ENCODE data around the gene PGPEP1. TPM values are rescaled to one million over a fixed set of nuclear protein-coding genes. Genes with fewer than 3 reads are reported as not detected.

Gene PGPEP1
- total RNA-seq, 1 donor from 2014 or later = 36.1 TPM

DNA sequence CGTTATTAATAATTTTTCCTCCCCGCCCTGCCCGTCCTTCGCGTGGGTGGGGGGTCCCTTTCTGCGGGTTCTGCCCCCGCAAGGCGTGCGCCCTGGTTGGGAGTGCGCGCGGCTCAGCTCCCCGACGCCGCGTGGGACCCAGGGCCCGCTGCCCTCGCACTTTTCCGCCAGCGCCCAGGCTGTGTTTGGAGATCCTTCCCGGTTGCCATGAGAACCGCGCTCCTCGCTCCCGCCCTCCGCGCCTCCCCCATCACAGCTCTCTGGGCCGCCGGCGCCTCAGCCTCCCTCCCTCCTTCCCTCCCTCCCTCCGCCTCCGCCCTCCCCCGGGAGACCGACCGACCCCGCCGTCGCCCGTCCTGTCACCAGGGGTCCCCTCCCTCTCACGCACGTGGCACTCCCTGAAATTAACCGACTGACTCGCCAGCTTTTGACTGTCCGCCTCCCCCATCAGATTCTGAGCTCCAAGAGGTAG lies 76.4 kb downstream of the PGPEP1 start:
- Mint-ChIP-seq H3K36me3 (ENCODE audit: unreplicated experiment) (no peaks in the 10 kb centered on the region), H3K4me3 (ENCODE audit: unreplicated experiment) (peak overlapping the region; percentile 73), H3K4me1 (ENCODE audit: unreplicated experiment) (peaks cover 65% of the 10 kb centered on the region), H3K9me3 (ENCODE audit: unreplicated experiment) (no peaks in the 10 kb centered on the region), H3K27me3 (ENCODE audit: unreplicated experiment) (no peaks in the 10 kb centered on the region), H3K27ac (ENCODE audit: unreplicated experiment) (peak overlapping the region; percentile 100)
- TF ChIP-seq, protein P1, sequence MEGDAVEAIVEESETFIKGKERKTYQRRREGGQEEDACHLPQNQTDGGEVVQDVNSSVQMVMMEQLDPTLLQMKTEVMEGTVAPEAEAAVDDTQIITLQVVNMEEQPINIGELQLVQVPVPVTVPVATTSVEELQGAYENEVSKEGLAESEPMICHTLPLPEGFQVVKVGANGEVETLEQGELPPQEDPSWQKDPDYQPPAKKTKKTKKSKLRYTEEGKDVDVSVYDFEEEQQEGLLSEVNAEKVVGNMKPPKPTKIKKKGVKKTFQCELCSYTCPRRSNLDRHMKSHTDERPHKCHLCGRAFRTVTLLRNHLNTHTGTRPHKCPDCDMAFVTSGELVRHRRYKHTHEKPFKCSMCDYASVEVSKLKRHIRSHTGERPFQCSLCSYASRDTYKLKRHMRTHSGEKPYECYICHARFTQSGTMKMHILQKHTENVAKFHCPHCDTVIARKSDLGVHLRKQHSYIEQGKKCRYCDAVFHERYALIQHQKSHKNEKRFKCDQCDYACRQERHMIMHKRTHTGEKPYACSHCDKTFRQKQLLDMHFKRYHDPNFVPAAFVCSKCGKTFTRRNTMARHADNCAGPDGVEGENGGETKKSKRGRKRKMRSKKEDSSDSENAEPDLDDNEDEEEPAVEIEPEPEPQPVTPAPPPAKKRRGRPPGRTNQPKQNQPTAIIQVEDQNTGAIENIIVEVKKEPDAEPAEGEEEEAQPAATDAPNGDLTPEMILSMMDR (IDR thresholded peaks at IDR 0.05) = no peak
- peak; percentile 97 for DNase-seq (ENCODE audit: extremely low spot score, unreplicated experiment)

DNA sequence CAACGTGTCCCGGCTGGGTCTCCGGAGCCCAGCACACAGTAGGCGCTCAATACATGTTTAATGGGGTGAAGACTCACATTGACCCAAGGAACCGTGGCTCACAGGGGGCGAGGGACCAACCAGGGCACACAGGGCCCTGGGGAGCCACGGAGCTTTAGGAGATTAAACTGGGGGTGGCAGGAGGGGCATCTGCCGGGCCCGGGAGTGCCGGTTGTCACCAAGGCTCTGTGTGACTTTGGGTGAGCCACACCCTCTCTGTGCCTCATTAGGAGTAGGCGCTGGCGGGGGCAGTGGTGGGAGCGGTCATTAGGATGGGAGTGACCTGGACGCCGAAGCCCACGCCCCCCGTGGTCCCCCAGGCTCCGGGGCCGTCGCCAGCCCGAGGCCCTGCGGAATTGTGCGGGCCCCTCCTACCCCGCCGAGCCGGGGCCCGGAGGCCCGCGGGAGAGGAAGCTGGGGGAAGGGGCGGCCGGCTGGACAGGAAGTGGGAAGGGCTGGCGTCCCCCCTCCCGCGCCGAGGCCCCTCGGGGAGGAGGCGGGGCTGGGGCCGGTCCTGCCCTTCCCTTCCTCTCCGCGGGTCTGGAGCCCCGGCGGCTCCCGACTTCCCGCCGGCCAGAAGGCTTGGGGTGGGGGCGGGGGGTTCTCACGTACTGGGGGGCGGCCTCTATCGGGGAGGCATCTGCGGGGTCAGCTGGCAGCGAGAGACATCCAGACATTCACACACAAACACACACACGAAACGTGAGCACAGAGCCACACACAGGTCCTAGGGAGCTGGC lies 77.0 kb downstream of the PGPEP1 start:
- Mint-ChIP-seq H3K4me3 (ENCODE audit: unreplicated experiment) (peak overlapping the region; percentile 73), H3K27me3 (ENCODE audit: unreplicated experiment) (no peaks in the 10 kb centered on the region), H3K4me1 (ENCODE audit: unreplicated experiment) (peaks cover 69% of the 10 kb centered on the region), H3K36me3 (ENCODE audit: unreplicated experiment) (no peaks in the 10 kb centered on the region), H3K9me3 (ENCODE audit: unreplicated experiment) (no peaks in the 10 kb centered on the region), H3K27ac (ENCODE audit: unreplicated experiment) (peak overlapping the region; percentile 100)
- TF ChIP-seq, protein P1 (IDR thresholded peaks at IDR 0.05) = no peak
- peak; percentile 95 for DNase-seq (ENCODE audit: extremely low spot score, unreplicated experiment)

DNA sequence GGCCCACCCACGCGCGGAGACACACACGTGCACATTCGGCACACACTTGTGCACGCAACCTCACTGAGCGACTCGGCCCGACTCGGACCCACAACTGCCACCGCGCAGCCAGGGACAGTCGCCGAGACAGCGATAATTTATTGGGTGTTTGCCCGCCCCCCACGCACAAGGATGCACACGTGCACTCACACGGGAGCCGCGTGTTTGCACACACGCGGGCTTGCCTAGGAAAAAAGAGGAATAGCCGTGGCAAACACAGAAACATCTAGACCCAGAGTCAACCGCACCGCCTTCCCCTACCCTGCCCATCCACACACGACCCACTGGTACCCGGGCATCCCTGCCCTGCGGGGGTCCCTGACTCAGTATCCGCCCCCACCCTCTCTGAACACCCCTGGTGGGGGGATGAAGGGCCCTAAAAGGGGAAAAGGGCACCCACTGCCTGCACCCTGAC lies 77.7 kb downstream of the PGPEP1 start:
- Mint-ChIP-seq H3K4me1 (ENCODE audit: unreplicated experiment) (peaks cover 70% of the 10 kb centered on the region), H3K27me3 (ENCODE audit: unreplicated experiment) (no peaks in the 10 kb centered on the region)
- no peak for DNase-seq (ENCODE audit: extremely low spot score, unreplicated experiment)

DNA sequence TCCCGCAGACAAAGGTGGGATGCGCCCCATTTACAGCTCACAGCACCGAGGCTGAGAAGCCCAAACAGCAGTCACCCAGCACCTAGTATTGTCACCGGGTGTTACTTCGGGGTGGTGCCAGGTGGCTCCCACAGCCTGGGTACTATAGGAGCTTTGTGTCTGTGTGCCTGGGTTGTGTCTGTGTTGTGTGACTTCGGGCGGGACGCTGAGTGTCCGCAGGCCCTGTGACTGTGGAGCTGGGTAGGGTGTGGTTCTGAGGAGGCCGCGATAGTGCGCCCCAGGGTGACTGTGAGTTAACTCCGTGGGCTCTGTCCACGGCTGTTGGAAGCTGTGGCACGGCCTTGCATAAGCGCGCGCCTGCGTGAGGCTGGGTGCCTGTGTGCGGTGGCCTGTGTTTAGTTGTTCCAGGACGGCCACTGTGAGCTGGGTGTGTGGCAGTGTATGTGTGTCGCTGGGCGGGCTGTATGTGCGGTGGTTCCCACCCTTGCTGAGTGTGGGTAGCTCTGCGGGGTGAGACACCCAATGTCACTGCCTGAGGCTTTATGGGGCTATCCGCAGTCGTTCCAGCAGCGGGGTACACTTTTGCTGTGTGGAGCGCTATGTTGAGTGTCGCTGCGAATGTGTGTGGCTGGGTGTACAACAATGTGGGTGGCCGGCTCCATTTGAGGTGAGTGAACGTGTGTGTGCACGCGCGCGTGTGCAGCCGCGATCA lies 78.2 kb downstream of the PGPEP1 start:
- Mint-ChIP-seq H3K9me3 (ENCODE audit: unreplicated experiment) (no peaks in the 10 kb centered on the region), H3K27me3 (ENCODE audit: unreplicated experiment) (no peaks in the 10 kb centered on the region), H3K4me1 (ENCODE audit: unreplicated experiment) (peaks cover 71% of the 10 kb centered on the region), H3K4me3 (ENCODE audit: unreplicated experiment) (peak overlapping the region; percentile 69), H3K36me3 (ENCODE audit: unreplicated experiment) (peaks cover 3% of the 10 kb centered on the region), H3K27ac (ENCODE audit: unreplicated experiment) (peak overlapping the region; percentile 91)
- TF ChIP-seq, protein P1 (IDR thresholded peaks at IDR 0.05) = no peak
- DNase-seq (ENCODE audit: extremely low spot score, unreplicated experiment) = peak; percentile 84

More for the DNA sequence above, 77.7 kb downstream of the PGPEP1 start:
- Mint-ChIP-seq H3K36me3 (ENCODE audit: unreplicated experiment) (peaks cover under 1% of the 10 kb centered on the region), H3K4me3 (ENCODE audit: unreplicated experiment) (peak overlapping the region; percentile 69), H3K9me3 (ENCODE audit: unreplicated experiment) (no peaks in the 10 kb centered on the region), H3K27ac (ENCODE audit: unreplicated experiment) (peak overlapping the region; percentile 91)
- TF ChIP-seq, protein P1 (IDR thresholded peaks at IDR 0.05) = no peak

DNA sequence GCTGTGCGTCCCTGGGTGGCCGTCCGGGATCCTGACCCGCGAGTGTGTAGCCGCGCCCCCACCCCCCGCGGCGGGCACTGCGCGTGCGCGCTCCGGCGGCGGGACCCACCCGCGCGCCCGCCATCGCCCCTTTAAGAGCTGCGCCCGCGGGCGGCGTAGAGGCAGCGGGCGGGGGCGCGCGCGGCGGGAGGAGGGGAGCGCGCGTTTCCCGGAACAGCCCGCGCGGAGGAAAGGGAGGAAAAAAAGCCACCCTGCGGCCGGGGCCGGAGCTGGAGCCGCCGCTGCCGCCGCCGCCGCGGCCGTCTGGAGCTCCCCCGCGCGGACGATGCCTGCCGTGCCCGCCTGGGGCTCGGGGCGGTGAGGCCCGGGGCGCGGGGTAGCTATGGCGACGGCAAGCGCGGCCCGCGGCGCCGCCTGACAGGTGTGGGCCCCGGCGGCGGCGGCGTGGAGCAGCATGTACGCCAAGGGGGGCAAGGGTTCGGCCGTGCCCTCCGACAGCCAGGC lies 78.8 kb downstream of the PGPEP1 start, which contains the start of gene SSBP4:
Gene SSBP4, plus strand, starts transcription at position 204 of the 504 bp plus-strand sequence. Its CDS starts 251 bp downstream, at position 455.
- H3K9me3 Mint-ChIP-seq (ENCODE audit: unreplicated experiment) = no peaks in the 10 kb centered on the region
- TF ChIP-seq, protein P1 (IDR thresholded peaks at IDR 0.05) = peak; percentile 47
- H3K4me1 Mint-ChIP-seq (ENCODE audit: unreplicated experiment) = peaks cover 72% of the 10 kb centered on the region
- peaks cover 3% of the 10 kb centered on the region for H3K36me3 Mint-ChIP-seq (ENCODE audit: unreplicated experiment)
- no peaks in the 10 kb centered on the region for H3K27me3 Mint-ChIP-seq (ENCODE audit: unreplicated experiment)
- DNase-seq (ENCODE audit: extremely low spot score, unreplicated experiment) = peak; percentile 93
- peak within 1 kb of the TSS; percentile 91 for H3K27ac Mint-ChIP-seq (ENCODE audit: unreplicated experiment)
- peak within 1 kb of the TSS; percentile 81 for H3K4me3 Mint-ChIP-seq (ENCODE audit: unreplicated experiment)
